Kidney tubule cell (primary cell): ENCODE measurements around the gene UBE2H.
A peak's percentile ranks its signal among the peaks of the same experiment; 100 is the strongest.

Experiments
- DNase-seq: peaks from one replicate; pipeline ENCODE4 v3.0.0-alpha.2; 2018; ENCODE audit warnings: low spot score

Gene UBE2H

GRCh38 chr7:129950191-129950932, 2.4 kb downstream of the UBE2H start:
- peak; percentile 41 for DNase-seq

DNA sequence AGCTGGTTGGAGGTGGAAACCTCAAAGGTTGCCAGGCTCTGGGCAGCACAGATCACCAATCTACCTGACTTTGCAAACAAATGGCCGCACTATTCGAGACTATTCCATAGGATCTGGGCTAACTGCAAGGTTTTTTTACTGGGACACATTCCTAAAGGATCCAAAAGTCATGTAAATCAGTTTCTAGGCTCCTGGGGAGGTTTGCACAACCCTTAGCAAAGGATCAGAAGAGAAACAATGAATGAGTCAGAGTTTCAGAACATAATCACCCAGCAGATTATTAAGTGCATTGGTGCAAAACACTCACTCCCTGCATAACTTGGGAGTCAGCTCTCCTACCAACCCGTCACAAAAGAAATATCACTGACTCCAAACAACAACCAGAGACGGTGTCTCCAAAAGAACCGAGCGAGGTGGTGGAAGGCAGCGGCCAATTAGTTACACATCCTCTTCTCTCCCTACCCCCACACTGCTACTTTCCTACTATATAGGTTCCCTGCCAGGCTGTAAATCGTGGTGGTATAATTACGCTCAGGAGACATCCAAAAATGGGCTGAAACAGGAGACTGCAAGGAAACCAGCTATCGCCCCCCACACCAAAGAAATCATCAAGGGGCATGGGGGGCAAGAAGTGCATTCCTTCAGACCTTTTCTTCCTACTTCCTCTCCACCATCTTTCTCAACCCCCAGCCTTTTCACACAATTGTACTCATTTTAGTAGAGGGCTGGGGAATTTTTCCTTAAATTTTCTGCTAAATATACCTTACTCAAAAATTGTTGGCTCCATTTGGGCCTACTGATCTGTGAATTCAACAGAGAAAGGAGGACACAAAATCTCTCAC, 3.2 kb downstream of the UBE2H start:
- DNase-seq, result peak; percentile 97

DNA sequence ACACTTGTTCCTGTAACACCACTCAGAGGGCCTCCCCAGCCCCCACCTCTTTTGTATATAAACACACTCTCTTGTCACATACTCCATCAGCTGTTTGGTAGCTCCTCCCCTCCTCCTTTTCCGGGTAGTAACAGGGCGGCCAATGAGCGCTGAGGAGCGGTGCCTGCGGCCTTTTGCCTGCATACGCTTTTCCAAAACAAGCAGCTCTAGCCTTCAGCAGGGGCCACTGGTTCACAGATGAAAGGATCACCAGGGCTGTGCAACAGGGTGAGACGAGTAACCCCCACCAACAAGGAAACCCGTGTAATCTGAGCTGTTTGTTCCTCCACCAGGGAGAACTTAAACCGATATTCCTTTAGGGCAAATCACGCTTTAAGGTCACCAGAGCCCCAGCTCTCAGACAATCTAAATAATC, 3.9 kb downstream of the UBE2H start:
- peak; percentile 96 for DNase-seq

DNA sequence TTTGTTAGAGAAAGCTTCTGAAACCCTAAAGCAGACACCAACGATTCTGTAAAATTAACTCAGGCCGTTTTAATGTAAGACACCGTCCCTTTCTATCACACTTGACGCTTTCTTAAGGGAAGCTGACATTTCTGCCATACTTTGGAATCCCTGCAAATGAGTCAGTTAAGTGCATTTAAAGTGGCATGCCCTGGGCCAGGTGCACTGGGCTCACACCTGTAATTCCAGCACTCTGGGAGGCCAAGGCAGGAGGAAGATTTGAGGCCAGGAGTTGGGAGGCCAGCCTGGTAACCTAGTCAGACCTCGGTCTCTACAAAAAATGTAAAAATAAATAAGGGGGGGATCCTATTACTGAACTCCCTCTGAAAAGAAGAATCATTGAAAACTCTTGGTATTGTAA, 4.4 kb downstream of the UBE2H start:
- DNase-seq, result peak; percentile 68

- DNase-seq, result peak; percentile 87
These were observed 5.1 kb downstream of the UBE2H start for GRCh38 chr7:129947701-129948100.

GRCh38 chr7:129947049-129947448, 5.7 kb downstream of the UBE2H start:
- DNase-seq, result no peak

GRCh38 chr7:129946282-129946681, 6.5 kb downstream of the UBE2H start:
- DNase-seq, result no peak

DNA sequence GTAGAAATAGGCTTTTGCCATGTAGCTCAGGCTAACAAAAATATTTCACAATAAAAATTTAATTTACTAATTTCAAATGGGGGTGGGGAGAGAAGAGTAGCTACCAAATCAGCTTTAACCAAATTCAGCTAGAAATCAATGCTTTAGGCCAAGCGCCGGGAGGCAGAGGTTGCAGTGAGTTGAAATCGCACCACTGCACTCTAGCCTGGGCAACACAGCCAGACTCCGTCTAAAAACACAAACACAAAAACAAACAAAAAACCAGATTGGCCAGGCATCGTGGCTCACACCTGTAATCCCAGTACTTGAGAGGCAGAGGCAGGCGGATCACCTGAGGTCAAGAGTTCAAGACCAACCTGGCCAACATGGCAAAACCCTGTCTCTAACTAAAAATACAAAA, 9.4 kb downstream of the UBE2H start:
- no peak for DNase-seq

DNA sequence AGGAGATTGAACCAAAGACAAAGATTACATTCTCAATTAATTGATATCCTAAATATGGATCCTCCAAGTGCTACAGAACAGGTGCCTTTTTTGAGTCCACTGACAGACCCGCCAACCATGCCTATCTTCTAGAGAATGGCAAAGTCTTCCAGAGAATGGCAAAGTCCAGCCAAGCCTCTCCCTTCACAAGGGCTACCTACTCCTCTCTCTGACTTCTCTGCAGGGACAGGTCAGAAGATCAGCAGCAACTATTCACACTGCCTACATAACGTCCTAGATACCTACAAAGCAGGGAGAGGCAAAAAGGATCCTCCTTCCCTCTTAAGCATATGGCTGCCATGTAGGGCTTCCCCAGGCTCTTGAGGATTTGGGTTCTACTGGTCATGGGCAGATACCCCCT, 12.4 kb downstream of the UBE2H start:
- no peak for DNase-seq

- no peak for DNase-seq
These were observed 12.9 kb downstream of the UBE2H start for GRCh38 chr7:129939881-129940280.

DNA sequence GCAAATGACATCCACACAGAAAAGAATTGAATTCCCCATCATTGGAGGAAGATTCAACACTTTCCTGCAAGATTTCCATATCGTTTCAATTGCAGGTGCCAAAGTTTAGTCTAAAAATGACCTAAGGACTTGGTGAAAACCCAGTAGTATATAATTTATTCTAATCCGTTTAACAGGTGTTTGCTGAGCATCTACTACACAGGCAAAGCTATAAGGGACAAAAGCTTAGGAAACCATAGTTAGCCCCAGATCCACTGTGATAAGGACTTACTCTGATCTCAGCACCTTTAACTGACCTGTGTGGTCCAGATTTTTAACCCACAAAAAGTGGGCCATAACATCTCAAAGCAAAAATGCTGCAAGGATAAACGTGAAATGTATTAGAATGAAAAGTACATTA, 19.1 kb downstream of the UBE2H start:
- DNase-seq, result no peak

GRCh38 chr7:129926618-129927017, 26.1 kb downstream of the UBE2H start:
- DNase-seq, result no peak

DNA sequence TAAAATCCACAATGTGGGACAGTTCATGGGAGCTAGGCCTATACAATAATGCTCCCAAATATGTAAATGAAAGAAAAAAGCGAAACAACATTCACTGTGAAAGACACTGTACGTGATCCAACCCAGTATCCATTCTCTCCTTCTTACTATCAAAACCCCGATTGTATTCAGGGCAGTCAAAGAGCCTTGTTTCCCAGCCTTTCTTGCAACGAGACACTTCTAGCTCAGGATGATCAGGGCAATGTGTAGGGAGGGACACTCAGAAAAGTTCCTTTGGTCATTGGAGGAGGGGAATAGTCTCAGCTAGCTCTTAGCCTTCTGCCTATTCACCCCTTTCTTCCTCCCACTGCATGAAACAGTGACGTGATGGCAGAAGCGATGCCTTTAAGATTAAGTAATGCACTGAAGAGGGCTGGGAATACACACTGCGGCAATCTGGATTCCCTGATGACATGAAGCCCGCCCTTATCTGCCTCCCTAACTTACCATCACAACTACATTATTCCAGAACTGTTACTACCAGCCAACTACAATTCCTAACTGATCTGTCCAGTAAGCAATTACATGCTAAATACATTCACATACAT, 27.3 kb downstream of the UBE2H start:
- no peak for DNase-seq

DNA sequence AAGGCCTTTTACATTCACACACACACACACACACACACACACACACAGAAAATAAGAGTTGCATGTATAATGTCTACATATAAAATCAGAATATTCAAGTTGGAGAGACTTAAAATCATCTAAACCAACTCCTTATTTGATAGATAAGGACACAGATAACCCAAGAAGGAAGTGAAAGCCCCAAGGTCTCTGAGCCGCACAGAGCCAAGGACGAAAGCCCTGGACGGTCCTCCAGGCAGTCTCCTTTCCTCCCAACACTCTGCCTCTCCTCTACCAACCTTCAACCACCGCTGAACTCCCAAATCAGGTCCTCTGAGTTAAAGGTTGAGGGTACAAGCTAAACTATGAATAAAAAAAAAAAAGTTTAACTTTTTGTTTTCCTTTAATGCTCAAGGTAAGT, 28.2 kb downstream of the UBE2H start:
- DNase-seq, result no peak

GRCh38 chr7:129923709-129924108, 29.1 kb downstream of the UBE2H start:
- peak; percentile 85 for DNase-seq

DNA sequence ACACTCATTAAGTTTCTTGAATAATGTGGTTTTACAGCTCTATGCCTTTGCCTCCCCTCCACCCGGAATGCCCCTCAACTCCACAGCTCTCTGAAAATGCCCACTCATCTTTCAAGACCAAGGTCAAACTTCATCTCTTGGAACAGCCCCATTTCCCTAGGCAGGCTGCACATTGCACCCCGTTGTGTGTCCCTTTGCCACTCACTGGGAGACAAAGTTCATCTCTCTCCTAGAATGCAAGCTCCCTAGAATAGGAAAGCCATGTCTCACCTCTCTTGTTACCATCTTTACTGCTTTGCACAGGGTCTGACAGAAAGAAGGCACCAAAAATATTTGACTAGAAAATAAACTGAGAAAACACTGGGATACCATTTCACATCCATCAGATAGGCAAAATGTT, 33.3 kb downstream of the UBE2H start:
- no peak for DNase-seq

GRCh38 chr7:129918922-129919321, 33.8 kb downstream of the UBE2H start:
- DNase-seq, result no peak

DNA sequence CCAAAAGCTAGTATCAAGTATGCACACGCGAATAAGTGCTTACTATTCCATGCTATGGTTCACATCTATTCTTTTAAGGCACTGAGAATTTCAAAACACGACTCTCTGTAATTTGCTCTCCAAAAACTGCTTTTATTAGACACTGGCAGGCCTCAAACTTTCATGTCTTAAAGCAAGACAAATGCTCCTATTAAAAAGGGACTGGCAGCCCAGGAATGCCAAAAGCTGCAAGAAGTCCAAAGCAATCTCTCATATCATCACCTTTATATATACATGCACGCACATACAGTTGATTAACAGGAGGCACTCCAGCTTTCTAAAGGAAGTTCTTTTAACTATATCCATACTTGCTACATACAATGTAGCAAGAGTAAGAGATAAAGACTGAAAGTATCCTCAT, 34.8 kb downstream of the UBE2H start:
- DNase-seq, result no peak

GRCh38 chr7:129914536-129915272, 38.1 kb downstream of the UBE2H start:
- no peak for DNase-seq

DNA sequence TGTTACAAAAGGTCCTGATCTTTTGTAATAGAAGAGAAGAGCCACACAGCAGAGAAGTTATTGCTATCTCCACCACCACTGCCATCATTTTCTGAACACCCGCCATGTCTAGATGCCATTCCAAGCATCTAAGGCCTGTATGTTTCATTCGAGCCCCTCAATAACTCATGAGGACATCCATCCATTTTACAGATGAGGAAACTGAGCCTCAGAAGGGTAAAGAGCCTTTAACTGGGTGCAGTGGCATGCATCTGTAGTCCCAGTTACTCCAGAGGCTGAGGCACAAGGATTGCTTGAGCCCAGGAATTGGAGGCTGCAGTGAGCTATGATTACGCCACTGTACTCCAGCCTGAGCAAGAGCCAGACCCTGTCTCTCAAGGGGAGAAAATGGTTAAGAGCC, 39.3 kb downstream of the UBE2H start:
- no peak for DNase-seq

GRCh38 chr7:129911790-129912189, 41.0 kb downstream of the UBE2H start:
- no peak for DNase-seq

- no peak for DNase-seq
These were observed 43.1 kb downstream of the UBE2H start for GRCh38 chr7:129909669-129910068.
